Panc1 (cell line): ENCODE results near the gene B4GAT1. TPM values are rescaled to one million over a fixed set of nuclear protein-coding genes. Genes with fewer than 3 reads are reported as not detected.

Experiments used
- ATAC-seq: fragments of 200-7000 bp; cut with Tn5 transposase; 2 replicates; pipeline ENCODE4 v1.9.1; 2020; ENCODE audit warnings: mild to moderate bottlenecking, moderate library complexity
- BruUV-seq: library from RNA; stranded (reverse); fragments of 400-500 nt; replicated peaks from 2 replicates; lab custom pipeline; 2021; lab: Mats Ljungman, UMichigan
- CTCF ChIA-PET: fragments of 300-600 bp; sonication (Branson Sonifier 250); formaldehyde crosslinking; loops from one replicate; lab custom pipeline; 2022; ENCODE audit warnings: antibody characterized with exemption; lab: Charles Lee
- POLR2A ChIA-PET: fragments of 300-600 bp; sonication (Branson Sonifier 250); formaldehyde crosslinking; loops from one replicate; lab custom pipeline; 2022; ENCODE audit warnings: antibody characterized with exemption; lab: Charles Lee
- DNase-seq: peaks from one replicate; pipeline ENCODE4 v3.0.0-alpha.2; 2010; ENCODE audit warnings: low read depth, low spot score
- H3K27ac ChIP-seq: 2 replicates; pipeline ENCODE4 v1.5.1; 2011; ENCODE audit warnings: mild to moderate bottlenecking, low read length, inconsistent platforms
- H3K27me3 ChIP-seq: fragments of 200-500 bp; sonication (Bioruptor generic); 2 replicates; pipeline ENCODE4 v1.6.0; 2014; ENCODE audit warnings: low read length, inconsistent platforms; ENCODE audit not compliant: control insufficient read depth, insufficient read depth
- H3K36me3 ChIP-seq: fragments of 200-500 bp; sonication (Bioruptor generic); 2 replicates; pipeline ENCODE4 v1.5.1; 2014; ENCODE audit warnings: inconsistent platforms, mild to moderate bottlenecking, low read length, moderate library complexity; ENCODE audit not compliant: control insufficient read depth, insufficient read depth
- H3K4me1 ChIP-seq: 2 replicates; pipeline ENCODE4 v1.5.1; 2011; ENCODE audit warnings: inconsistent platforms, mild to moderate bottlenecking, low read length, moderate library complexity; ENCODE audit not compliant: control insufficient read depth, insufficient read depth
- H3K4me3 ChIP-seq, 2 experiments: 2 replicates each; pipeline ENCODE4 v1.5.1; 2011 to 2012; ENCODE audit warnings: low read depth in 2 of 2, low read length in 2 of 2, mild to moderate bottlenecking in 2 of 2, inconsistent platforms in 1 of 2, moderate library complexity in 1 of 2
- H3K9me3 ChIP-seq: fragments of 200-500 bp; sonication (Bioruptor generic); 2 replicates; pipeline ENCODE4 v1.5.1; 2014; ENCODE audit warnings: low read depth, mild to moderate bottlenecking, inconsistent platforms, low read length, moderate library complexity; ENCODE audit not compliant: control insufficient read depth, insufficient read depth
- CTCF ChIP-seq: fragments of 450-650 bp; IDR thresholded peaks from 2 replicates; pipeline ENCODE4 v1.5.1; 2017; ENCODE audit warnings: mild to moderate bottlenecking
- POLR2AphosphoS5 ChIP-seq: IDR thresholded peaks from 2 replicates; pipeline ENCODE4 v1.6.1; 2012; ENCODE audit warnings: mild to moderate bottlenecking, low read depth, low read length, moderate library complexity
- REST ChIP-seq, 2 experiments: IDR thresholded peaks; 2 replicates each; pipeline ENCODE4 v1.6.1; 2011 to 2012; ENCODE audit warnings: low read depth in 2 of 2, control low read depth in 1 of 2, low read length in 1 of 2, mild to moderate bottlenecking in 1 of 2, moderate library complexity in 1 of 2; ENCODE audit not compliant: insufficient read depth in 1 of 2
- SIN3A ChIP-seq: IDR thresholded peaks from 2 replicates; pipeline ENCODE4 v1.6.1; 2012; ENCODE audit warnings: low read depth, mild to moderate bottlenecking, low read length, moderate library complexity, borderline replicate concordance; ENCODE audit not compliant: insufficient read depth
- TCF7L2 ChIP-seq: IDR thresholded peaks from 2 replicates; pipeline ENCODE4 v1.6.1; 2011; ENCODE audit warnings: mild to moderate bottlenecking, low read depth, low read length, inconsistent platforms
- in situ Hi-C: cut with HindIII; loops from 2 replicates; pipeline ENCODE4 v1.10.0; 2016; ENCODE audit warnings: low sequenced_read_pairs, low pct_unique_long_range_greater_than_20kb
- intact Hi-C: fragments of 100-400 bp; cut with micrococcal nuclease; formaldehyde crosslinking; loops from one replicate; pipeline ENCODE4 v1.10.0; 2022; ENCODE audit not compliant: unreplicated experiment
- total RNA-seq: library from RNA; stranded (reverse); gene quantifications from one replicate; pipeline ENCODE4 v1.2.1, GENCODE V29; 2021; ENCODE audit not compliant: unreplicated experiment

Gene B4GAT1
- total RNA-seq, 1 experiment from 2014 or later: 29.3 TPM

GRCh38 chr11:66363805-66364535 lies 16.5 kb upstream of the B4GAT1 start:
- TF ChIP-seq SIN3A (no peak), TCF7L2 (no peak), CTCF (peak; percentile 99), REST (IDR thresholded peaks at IDR 0.05; ENCODE audit: insufficient read depth in 1 of 2, low read depth in 2 of 2, low read length in 1 of 2) (no peak)
- Histone ChIP-seq H3K9me3 (no peaks in the 10 kb centered on the region), H3K27me3 (no peaks in the 10 kb centered on the region), H3K4me3 (no peak overlapping the region), H3K27ac (no peak overlapping the region), H3K36me3 (no peaks in the 10 kb centered on the region), H3K4me1 (peaks cover 8% of the 10 kb centered on the region)
- in situ Hi-C loops (no loop called here), intact Hi-C loops (no loop called here)
- DNase-seq (no peak), ATAC-seq (peak; percentile 55)
- ChIA-PET POLR2A (no interaction called here), CTCF (interaction anchor here (0.6 to 1.7 kb wide), 7 partner anchors 22 to 312 kb away, joined by 3 to 6 read pairs (median 4); partner anchors contain the start of genes DPP3 and SF3B2)
- BruUV-seq: no TSS peak

GRCh38 chr11:66363187-66363601 lies 15.8 kb upstream of the B4GAT1 start:
- no peaks in the 10 kb centered on the region for H3K9me3 ChIP-seq
- ChIA-PET CTCF (interaction anchor here (0.5 to 1.7 kb wide), 8 partner anchors 21 to 923 kb away, joined by 3 to 6 read pairs (median 3); partner anchors contain the start of gene SF3B2), POLR2A (interaction anchor here (0.7 kb wide), 1 partner anchor 103 kb away, joined by 3 read pairs; the partner anchor contains the start of gene PELI3)
- DNase-seq (no peak), ATAC-seq (peak; percentile 6; the same call in 1 of the 2 replicates)
- H3K36me3 ChIP-seq: no peaks in the 10 kb centered on the region
- H3K27me3 ChIP-seq: no peaks in the 10 kb centered on the region
- H3K4me3 ChIP-seq: no peak overlapping the region
- H3K27ac ChIP-seq: no peak overlapping the region
- peaks cover 8% of the 10 kb centered on the region for H3K4me1 ChIP-seq
- in situ Hi-C loops: no loop called here
- intact Hi-C loops: no loop called here
- BruUV-seq: no TSS peak
- 0 out of 2 replicates have a peak, but pooled peaks have one; percentile 10 for TF ChIP-seq POLR2AphosphoS5
- no peak for TF ChIP-seq CTCF
- no peak for TF ChIP-seq REST (IDR thresholded peaks at IDR 0.05; ENCODE audit: insufficient read depth in 1 of 2, low read depth in 2 of 2, low read length in 1 of 2)
- no peak for TF ChIP-seq SIN3A
- no peak for TF ChIP-seq TCF7L2
